ENCODE results near the gene DSN1. TPM values are rescaled to one million over a fixed set of nuclear protein-coding genes. Genes with fewer than 3 reads are reported as not detected.

The DSN1 gene
- total RNA-seq, 1 experiment from 2014 or later = 27.9 TPM

DNA sequence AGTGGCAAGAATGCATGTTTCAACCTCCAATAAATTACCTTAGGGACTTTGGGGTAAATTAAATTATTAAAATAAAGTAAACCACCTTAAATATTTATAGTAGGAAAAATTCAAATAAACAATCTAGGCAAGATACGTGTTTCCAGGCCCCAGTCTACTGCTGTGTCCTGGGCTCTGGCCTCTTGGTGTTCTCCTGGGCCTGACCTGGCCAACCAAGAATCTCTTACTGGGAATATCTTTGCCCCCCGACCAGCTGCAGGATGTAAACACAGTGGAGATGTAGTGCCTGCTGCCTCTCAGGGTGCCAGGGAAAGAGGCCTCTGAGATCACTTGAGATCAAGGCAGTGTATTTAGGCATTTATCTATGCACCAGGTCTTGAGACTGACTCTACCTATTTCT lies 11.7 kb upstream of the DSN1 start:
- no peak for TF ChIP-seq ELF1 (IDR thresholded peaks at IDR 0.05; ENCODE audit: borderline replicate concordance, low read depth)
- TF ChIP-seq, protein P1, sequence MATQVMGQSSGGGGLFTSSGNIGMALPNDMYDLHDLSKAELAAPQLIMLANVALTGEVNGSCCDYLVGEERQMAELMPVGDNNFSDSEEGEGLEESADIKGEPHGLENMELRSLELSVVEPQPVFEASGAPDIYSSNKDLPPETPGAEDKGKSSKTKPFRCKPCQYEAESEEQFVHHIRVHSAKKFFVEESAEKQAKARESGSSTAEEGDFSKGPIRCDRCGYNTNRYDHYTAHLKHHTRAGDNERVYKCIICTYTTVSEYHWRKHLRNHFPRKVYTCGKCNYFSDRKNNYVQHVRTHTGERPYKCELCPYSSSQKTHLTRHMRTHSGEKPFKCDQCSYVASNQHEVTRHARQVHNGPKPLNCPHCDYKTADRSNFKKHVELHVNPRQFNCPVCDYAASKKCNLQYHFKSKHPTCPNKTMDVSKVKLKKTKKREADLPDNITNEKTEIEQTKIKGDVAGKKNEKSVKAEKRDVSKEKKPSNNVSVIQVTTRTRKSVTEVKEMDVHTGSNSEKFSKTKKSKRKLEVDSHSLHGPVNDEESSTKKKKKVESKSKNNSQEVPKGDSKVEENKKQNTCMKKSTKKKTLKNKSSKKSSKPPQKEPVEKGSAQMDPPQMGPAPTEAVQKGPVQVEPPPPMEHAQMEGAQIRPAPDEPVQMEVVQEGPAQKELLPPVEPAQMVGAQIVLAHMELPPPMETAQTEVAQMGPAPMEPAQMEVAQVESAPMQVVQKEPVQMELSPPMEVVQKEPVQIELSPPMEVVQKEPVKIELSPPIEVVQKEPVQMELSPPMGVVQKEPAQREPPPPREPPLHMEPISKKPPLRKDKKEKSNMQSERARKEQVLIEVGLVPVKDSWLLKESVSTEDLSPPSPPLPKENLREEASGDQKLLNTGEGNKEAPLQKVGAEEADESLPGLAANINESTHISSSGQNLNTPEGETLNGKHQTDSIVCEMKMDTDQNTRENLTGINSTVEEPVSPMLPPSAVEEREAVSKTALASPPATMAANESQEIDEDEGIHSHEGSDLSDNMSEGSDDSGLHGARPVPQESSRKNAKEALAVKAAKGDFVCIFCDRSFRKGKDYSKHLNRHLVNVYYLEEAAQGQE (IDR thresholded peaks at IDR 0.05; ENCODE audit: low read depth) = no peak
- TF ChIP-seq RAD21 (IDR thresholded peaks at IDR 0.05; ENCODE audit: low read depth) = no peak
- TF ChIP-seq, protein P2, sequence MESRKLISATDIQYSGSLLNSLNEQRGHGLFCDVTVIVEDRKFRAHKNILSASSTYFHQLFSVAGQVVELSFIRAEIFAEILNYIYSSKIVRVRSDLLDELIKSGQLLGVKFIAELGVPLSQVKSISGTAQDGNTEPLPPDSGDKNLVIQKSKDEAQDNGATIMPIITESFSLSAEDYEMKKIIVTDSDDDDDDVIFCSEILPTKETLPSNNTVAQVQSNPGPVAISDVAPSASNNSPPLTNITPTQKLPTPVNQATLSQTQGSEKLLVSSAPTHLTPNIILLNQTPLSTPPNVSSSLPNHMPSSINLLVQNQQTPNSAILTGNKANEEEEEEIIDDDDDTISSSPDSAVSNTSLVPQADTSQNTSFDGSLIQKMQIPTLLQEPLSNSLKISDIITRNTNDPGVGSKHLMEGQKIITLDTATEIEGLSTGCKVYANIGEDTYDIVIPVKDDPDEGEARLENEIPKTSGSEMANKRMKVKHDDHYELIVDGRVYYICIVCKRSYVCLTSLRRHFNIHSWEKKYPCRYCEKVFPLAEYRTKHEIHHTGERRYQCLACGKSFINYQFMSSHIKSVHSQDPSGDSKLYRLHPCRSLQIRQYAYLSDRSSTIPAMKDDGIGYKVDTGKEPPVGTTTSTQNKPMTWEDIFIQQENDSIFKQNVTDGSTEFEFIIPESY (IDR thresholded peaks at IDR 0.05; ENCODE audit: extremely low read depth, insufficient replicate concordance, low read length) = no peak
- no peak for TF ChIP-seq EGR1 (IDR thresholded peaks at IDR 0.05; ENCODE audit: low read depth)
- TF ChIP-seq SP1 (IDR thresholded peaks at IDR 0.05; ENCODE audit: low read depth) = no peak
- TF ChIP-seq CEBPB (IDR thresholded peaks at IDR 0.05; ENCODE audit: low read depth) = no peak
- TF ChIP-seq FOSL1 (IDR thresholded peaks at IDR 0.05; ENCODE audit: low read depth) = no peak
- no peak for TF ChIP-seq POLR2A (IDR thresholded peaks at IDR 0.05; ENCODE audit: borderline replicate concordance, extremely low read depth, insufficient read depth, insufficient read length)
- TF ChIP-seq YY1 (IDR thresholded peaks at IDR 0.05; ENCODE audit: extremely low read depth, insufficient replicate concordance, low read depth, low read length) = no peak
- TF ChIP-seq TCF7L2 (IDR thresholded peaks at IDR 0.05; ENCODE audit: borderline replicate concordance, extremely low read depth, insufficient read depth, insufficient read length) = no peak
- TF ChIP-seq, protein P3, sequence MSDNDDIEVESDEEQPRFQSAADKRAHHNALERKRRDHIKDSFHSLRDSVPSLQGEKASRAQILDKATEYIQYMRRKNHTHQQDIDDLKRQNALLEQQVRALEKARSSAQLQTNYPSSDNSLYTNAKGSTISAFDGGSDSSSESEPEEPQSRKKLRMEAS (IDR thresholded peaks at IDR 0.05) = no peak
- no peak for TF ChIP-seq ZNF274 (IDR thresholded peaks at IDR 0.05; ENCODE audit: low read depth, low read length)
- TF ChIP-seq JUND (IDR thresholded peaks at IDR 0.05) = no peak
- no peak for TF ChIP-seq SIN3A (IDR thresholded peaks at IDR 0.05; ENCODE audit: low read depth)
- no peak for DNase-seq (ENCODE audit: low read depth, low spot score)
- no peaks in the 10 kb centered on the region for H3K9me2 ChIP-seq (ENCODE audit: insufficient read depth)
- no peak overlapping the region for H2AFZ ChIP-seq (ENCODE audit: low read depth, low read length, poor library complexity, severe bottlenecking)
- no peak overlapping the region for H3K4me3 ChIP-seq (replicated peaks in 1 of 2; ENCODE audit: low read depth in 1 of 2, low read length in 2 of 2)
- ChIA-PET RAD21 (ENCODE audit: low non-redundant PET in 1 of 2, low total read pairs in 2 of 2, uncharacterized antibody in 2 of 2, unreplicated experiment in 2 of 2) (no interaction called here), CTCF (interaction anchor here (1.5 kb wide), 1 partner anchor 12 kb away, joined by 3 read pairs; the partner anchor contains the start of gene DSN1), POLR2A (no interaction called here)
- H3K27ac ChIP-seq (ENCODE audit: low read depth, low read length) = no peak overlapping the region
- H3K36me3 ChIP-seq (ENCODE audit: control insufficient read depth in 1 of 2, insufficient read depth in 2 of 2, low read length in 2 of 2) = no peaks in the 10 kb centered on the region; a peak in 2 of 4 replicates
- no peak overlapping the region for H3K9ac ChIP-seq (ENCODE audit: low read length)
- no peaks in the 10 kb centered on the region for H3K27me3 ChIP-seq (ENCODE audit: insufficient read depth, low read length)
- H3K9me3 ChIP-seq (ENCODE audit: control insufficient read depth in 1 of 2, insufficient read depth in 1 of 2, low read depth in 1 of 2, low read length in 2 of 2) = no peaks in the 10 kb centered on the region
- no peaks in the 10 kb centered on the region for H3K79me2 ChIP-seq (ENCODE audit: insufficient read depth, low read length)
- no peaks in the 10 kb centered on the region for H3K4me1 ChIP-seq (ENCODE audit: control insufficient read depth in 1 of 2, insufficient read depth in 2 of 2, low read length in 2 of 2)
- no peaks in the 10 kb centered on the region for H4K20me1 ChIP-seq (ENCODE audit: insufficient read depth)
- H3K4me2 ChIP-seq (ENCODE audit: low read length) = no peak overlapping the region
- intact Hi-C loops (cut with micrococcal nuclease) = no loop called here
- no TSS peak for BruUV-seq (replicated peaks)
- no peak for ATAC-seq
